HepG2 (cell line): Measurements from ENCODE around the gene SPRR5. TPM values are rescaled to one million over a fixed set of nuclear protein-coding genes. Genes with fewer than 3 reads are reported as not detected.

Experiments used
- ATAC-seq: fragments of 200-7000 bp; cut with Tn5 transposase; 3 replicates; pipeline ENCODE4 v1.9.1; 2020; ENCODE audit warnings: mild to moderate bottlenecking, moderate library complexity
- BruUV-seq: library from RNA; stranded (reverse); fragments of 400-500 nt; replicated peaks from 2 replicates; lab custom pipeline; 2021; lab: Mats Ljungman, UMichigan
- CTCF ChIA-PET: fragments of 300-600 bp; formaldehyde crosslinking; extraction: SDS; loops from one replicate; lab custom pipeline; 2021; ENCODE audit warnings: low total read pairs, inconsistent platforms, low intra/inter-chr PET ratio; lab: Yijun Ruan, JAX
- POLR2A ChIA-PET: fragments of 350-600 bp; sonication (Branson Sonifier 250); formaldehyde crosslinking; loops from one replicate; lab custom pipeline; 2020; ENCODE audit warnings: antibody characterized with exemption, inconsistent platforms; lab: Yijun Ruan, JAX
- DNase-seq: peaks from one replicate; pipeline ENCODE4 v3.0.0-alpha.2; 2015; ENCODE audit warnings: low spot score
- FAIRE-seq: peaks from 3 replicates; lab custom pipeline; 2011; peaks lifted over from hg19 to GRCh38; lab: Jason Lieb, UNC
- H2AFZ ChIP-seq: one replicate; pipeline ENCODE4 v1.6.1; 2011; ENCODE audit warnings: low read length, inconsistent platforms
- H3K27ac ChIP-seq: fragments of 300-600 bp; 3 replicates; pipeline ENCODE4 v1.8.0; 2011; ENCODE audit warnings: mixed run types, mild to moderate bottlenecking, mixed read lengths, low read length, inconsistent platforms; ENCODE audit not compliant: insufficient read depth; ENCODE audit errors: extremely low read length
- H3K27me3 ChIP-seq, 2 experiments: fragments of 200-600 bp in 1 of 2; 2 replicates in 1 of 2; 3 replicates in 1 of 2; pipeline versions ENCODE4 v1.6.0 to v1.8.0; 2011; ENCODE audit warnings: low read length in 2 of 2, mild to moderate bottlenecking in 2 of 2, moderate library complexity in 2 of 2, inconsistent platforms in 1 of 2; ENCODE audit not compliant: insufficient read depth in 2 of 2, control insufficient read depth in 1 of 2
- H3K36me3 ChIP-seq, 2 experiments: fragments of 200-600 bp in 1 of 2; replicated peaks in 1 of 2; 2 replicates in 1 of 2; 3 replicates in 1 of 2; pipeline versions ENCODE4 v1.5.1 to v1.8.0; 2011; ENCODE audit warnings: low read length in 2 of 2, inconsistent platforms in 1 of 2; ENCODE audit not compliant: insufficient read depth in 2 of 2, control insufficient read depth in 1 of 2
- H3K4me1 ChIP-seq: 2 replicates; pipeline ENCODE4 v1.5.1; 2012; ENCODE audit warnings: low read length, inconsistent platforms; ENCODE audit not compliant: insufficient read depth
- H3K4me2 ChIP-seq: 2 replicates; pipeline ENCODE4 v1.6.0; 2011; ENCODE audit warnings: low read depth, low read length, inconsistent platforms
- H3K4me3 ChIP-seq, 3 experiments: fragments of 200-600 bp in 1 of 3; sonication (generic), shearing (Covaris generic) in 1 of 3; replicated peaks in 1 of 3; 2 replicates each; pipeline ENCODE4 v1.5.1; 2011 to 2016; ENCODE audit warnings: low read length in 3 of 3, inconsistent platforms in 2 of 3, low read depth in 2 of 3, mild to moderate bottlenecking in 2 of 3, control low read depth in 1 of 3, mixed read lengths in 1 of 3; ENCODE audit not compliant: insufficient read depth in 1 of 3
- H3K79me2 ChIP-seq: one replicate; pipeline ENCODE4 v1.6.1; 2011; ENCODE audit warnings: low read length, inconsistent platforms; ENCODE audit not compliant: insufficient read depth
- H3K9ac ChIP-seq: 2 replicates; pipeline ENCODE4 v1.6.0; 2011; ENCODE audit warnings: mild to moderate bottlenecking, low read depth, low read length, inconsistent platforms; ENCODE audit not compliant: insufficient read depth
- H3K9me3 ChIP-seq: 2 replicates; pipeline ENCODE4 v1.5.1; 2012; ENCODE audit warnings: mild to moderate bottlenecking, low read length
- H4K20me1 ChIP-seq: 2 replicates; pipeline ENCODE4 v1.6.0; 2011; ENCODE audit warnings: inconsistent platforms, mild to moderate bottlenecking, low read length, moderate library complexity; ENCODE audit not compliant: insufficient read depth
- BRF2 ChIP-seq: sonication (generic); formaldehyde crosslinking; IDR thresholded peaks from 2 replicates; pipeline ENCODE4 v1.8.1; 2022; ENCODE audit warnings: mild to moderate bottlenecking, missing genetic modification reagents
- ELF3 ChIP-seq: IDR thresholded peaks from 2 replicates; pipeline ENCODE4 v1.6.1; 2016; ENCODE audit warnings: missing genetic modification reagents, missing compliant biosample characterization
- FOXO4 ChIP-seq: sonication (generic); formaldehyde crosslinking; conservative IDR thresholded peaks from 2 replicates; pipeline ENCODE4 v1.8.1; 2023; ENCODE audit warnings: missing genetic modification reagents
- GLMP ChIP-seq: sonication (generic); formaldehyde crosslinking; IDR thresholded peaks from 2 replicates; pipeline ENCODE4 v1.9.0; 2021; ENCODE audit warnings: missing genetic modification reagents, mild to moderate bottlenecking, borderline replicate concordance
- HOXA9 ChIP-seq: sonication (generic); formaldehyde crosslinking; IDR thresholded peaks from 2 replicates; pipeline ENCODE4 v1.8.1; 2022; ENCODE audit warnings: missing genetic modification reagents, mild to moderate bottlenecking, moderate library complexity, borderline replicate concordance
- KLF16 ChIP-seq, 2 experiments: sonication (generic) in 1 of 2; formaldehyde crosslinking in 1 of 2; IDR thresholded peaks; 2 replicates each; pipeline versions ENCODE4 v1.6.1 to v1.8.0; 2016 to 2023; ENCODE audit warnings: missing genetic modification reagents in 2 of 2, missing compliant biosample characterization in 1 of 2
- MTF1 ChIP-seq: sonication (generic); formaldehyde crosslinking; IDR thresholded peaks from 2 replicates; pipeline ENCODE4 v1.5.0; 2020; ENCODE audit warnings: missing genetic modification reagents
- NFE2L1 ChIP-seq: sonication (generic); formaldehyde crosslinking; IDR thresholded peaks from 2 replicates; pipeline ENCODE4 v1.4.0; 2020; ENCODE audit warnings: missing genetic modification reagents, mild to moderate bottlenecking, borderline replicate concordance
- NR2C2 ChIP-seq: sonication (generic); formaldehyde crosslinking; IDR thresholded peaks from 2 replicates; pipeline ENCODE4 v1.4.0; 2020; ENCODE audit warnings: missing genetic modification reagents, mild to moderate bottlenecking, moderate library complexity, borderline replicate concordance
- PTBP1 ChIP-seq: fragments of 200-400 bp; formaldehyde crosslinking; IDR thresholded peaks from 2 replicates; pipeline ENCODE4 v1.6.1; 2018; ENCODE audit warnings: low read length, low read depth; ENCODE audit not compliant: poor library complexity, severe bottlenecking
- TBX2 ChIP-seq: sonication (generic); formaldehyde crosslinking; IDR thresholded peaks from 2 replicates; pipeline ENCODE4 v1.5.0; 2020; ENCODE audit warnings: missing genetic modification reagents, mild to moderate bottlenecking, borderline replicate concordance
- TCF12 ChIP-seq, 2 experiments: fragments of 450-650 bp in 1 of 2; sonication (generic) in 1 of 2; formaldehyde crosslinking in 1 of 2; IDR thresholded peaks; 2 replicates each; pipeline versions ENCODE4 v1.6.1 to v1.8.0; 2017 to 2022; ENCODE audit warnings: antibody characterized with exemption in 1 of 2, mild to moderate bottlenecking in 1 of 2, missing genetic modification reagents in 1 of 2, moderate library complexity in 1 of 2
- ZBTB43 ChIP-seq: sonication (generic); formaldehyde crosslinking; conservative IDR thresholded peaks from 2 replicates; pipeline ENCODE4 v1.4.0; 2020; ENCODE audit warnings: missing genetic modification reagents
- ZFP37 ChIP-seq: sonication (generic); formaldehyde crosslinking; IDR thresholded peaks from 2 replicates; pipeline ENCODE4 v1.4.0; 2020; ENCODE audit warnings: missing genetic modification reagents, borderline replicate concordance
- ZNF138 ChIP-seq: sonication (generic); formaldehyde crosslinking; IDR thresholded peaks from 2 replicates; pipeline ENCODE4 v1.5.0; 2020; ENCODE audit warnings: mild to moderate bottlenecking, low read depth, missing genetic modification reagents
- ZNF24 ChIP-seq: fragments of 450-650 bp; IDR thresholded peaks from 2 replicates; pipeline ENCODE4 v1.6.1; 2017; ENCODE audit warnings: antibody characterized with exemption, mild to moderate bottlenecking
- ZNF414 ChIP-seq: sonication (generic); formaldehyde crosslinking; IDR thresholded peaks from 2 replicates; pipeline ENCODE4 v1.5.0; 2020; ENCODE audit warnings: missing genetic modification reagents
- WGBS: methylation state at CpG from one replicate; pipeline ENCODE4 v1.1.6; 2017; ENCODE audit warnings: low lambda C conversion rate; 5-methylcytosine and 5-hydroxymethylcytosine counted together
- in situ Hi-C: cut with HindIII; loops from 2 replicates; pipeline ENCODE4 v1.10.0; 2017; ENCODE audit warnings: low pct_unique_long_range_greater_than_20kb; ENCODE audit not compliant: extremely low pct_ligation_motif_present
- intact Hi-C: fragments of 100-400 bp; cut with micrococcal nuclease; formaldehyde crosslinking; loops from one replicate; pipeline ENCODE4 v1.10.0; 2022; ENCODE audit not compliant: unreplicated experiment
- polyA plus RNA-seq, 8 experiments: library from polyadenylated mRNA; depleted of rRNA in 3 of 8; stranded (reverse) in 7 of 8; unstranded in 1 of 8; fragments of >200 nt; fragmentation: Illumina TruSeq in 4 of 8; extraction: Trizol in 4 of 8; gene quantifications; 2 replicates each; pipeline versions ENCODE4 v1.2.1 to v1.2.3, GENCODE V29; 2011 to 2016; ENCODE audit warnings: low read depth in 4 of 8, missing spikeins in 1 of 8, mixed read lengths in 1 of 8; ENCODE audit not compliant: insufficient read depth in 1 of 8
- total RNA-seq, 5 experiments: library from RNA; depleted of rRNA; stranded (reverse); fragments of >200 nt; fragmentation: Illumina TruSeq; extraction: Trizol; gene quantifications; 2 replicates each; pipeline ENCODE4 v1.2.3, GENCODE V29; 2016; ENCODE audit warnings: low read depth in 1 of 5

The SPRR5 gene
- total and polyA plus RNA-seq, 2 of the 13 experiments (the other 11 are each of a cell fraction or from before 2014, with no cell fraction given) = not detected

GRCh38 chr1:152964536-152964935 lies 17.5 kb downstream of the SPRR5 start:
- Histone ChIP-seq H4K20me1 (no peaks in the 10 kb centered on the region), H2AFZ (no peak overlapping the region), H3K4me3 (no peak overlapping the region), H3K9me3 (no peaks in the 10 kb centered on the region), H3K27ac (no peak overlapping the region), H3K36me3 (no peaks in the 10 kb centered on the region), H3K4me2 (no peak overlapping the region), H3K27me3 (peaks cover 0 to 10% of the 10 kb centered on the region in 2 experiments; a peak in 1 of 5 replicates), H3K9ac (no peak overlapping the region), H3K79me2 (no peaks in the 10 kb centered on the region), H3K4me1 (no peaks in the 10 kb centered on the region)
- no peak for DNase-seq
- ChIA-PET CTCF (no interaction called here), POLR2A (no interaction called here)
- no TSS peak for BruUV-seq
- WGBS = 0% methylated on average over 1 of the region's 1 CpG
- intact Hi-C loops = no loop called here
- no peak for FAIRE-seq
- in situ Hi-C loops = no loop called here
- ATAC-seq = no peak
- TF ChIP-seq ZNF414 (CRISPR knock-in tag) (no peak), MTF1 (CRISPR knock-in tag) (no peak), PTBP1 (no peak), FOXO4 (CRISPR knock-in tag) (no peak), HOXA9 (CRISPR knock-in tag) (no peak), TCF12 (IDR thresholded peaks at IDR 0.05) (no peak), TCF12 (CRISPR knock-in tag; IDR thresholded peaks at IDR 0.05) (no peak), TBX2 (CRISPR knock-in tag) (no peak), ZFP37 (no peak), NR2C2 (CRISPR knock-in tag) (no peak), ELF3 (no peak), ZBTB43 (no peak), KLF16 (CRISPR knock-in tag; IDR thresholded peaks at IDR 0.05) (no peak), ZNF138 (CRISPR knock-in tag) (no peak), BRF2 (CRISPR knock-in tag) (no peak), NFE2L1 (no peak), ZNF24 (no peak), GLMP (CRISPR knock-in tag) (no peak)
